Measurements from ENCODE around the gene ANKRD28. TPM values are rescaled to one million over a fixed set of nuclear protein-coding genes. Genes with fewer than 3 reads are reported as not detected.

The ANKRD28 gene
- total and polyA plus RNA-seq, 9 of the 15 experiments (the other 6 are each of a cell fraction or from before 2014, with no cell fraction given): 11.7 to 66.0 (median 36.7) TPM

DNA sequence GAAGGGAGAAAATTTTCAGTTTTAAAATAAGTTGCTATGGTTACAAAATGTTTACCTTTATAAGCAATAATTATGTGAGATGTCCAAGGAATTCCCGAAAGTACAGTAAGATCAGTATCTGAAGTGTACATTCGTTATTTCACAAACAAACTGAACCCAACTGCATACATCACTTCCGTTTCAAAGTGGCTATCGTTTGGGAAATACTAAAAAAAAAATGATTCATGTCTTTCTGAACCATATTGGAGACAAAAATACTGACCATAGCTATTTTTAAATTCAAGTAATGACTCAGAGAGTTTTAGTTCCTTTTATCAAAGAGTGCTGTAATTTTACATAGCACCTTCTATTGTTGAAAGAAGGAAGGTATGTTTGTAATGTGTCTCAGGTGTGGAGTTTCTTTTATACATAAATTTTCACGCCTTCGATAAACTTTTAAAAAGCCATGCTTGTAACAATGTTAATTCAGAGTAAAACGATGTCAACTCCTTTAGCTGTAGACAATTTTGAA lies 8.0 kb upstream of the ANKRD28 start:
- intact Hi-C loops (cut with micrococcal nuclease): no loop called here
- POLR2A ChIA-PET: interaction anchor here (0.9 to 4.4 kb wide), 2 partner anchors 9 to 136 kb away, joined by 3 to 16 read pairs; partner anchors contain the start of gene ANKRD28
- DNase-seq (ENCODE audit: extremely low read depth in 1 of 4, low spot score in 3 of 4) (peak in 2 of 4 experiments; percentile 27 to 43), ATAC-seq (no peak), FAIRE-seq (peak; percentile 40)
- Histone ChIP-seq H3K9me1 (ENCODE audit: control insufficient read depth, insufficient read depth, low read length) (no peaks in the 10 kb centered on the region), H3K27ac (ENCODE audit: extremely low read depth, low read depth, low read length) (peak overlapping the region; percentile 80; the same call in 2 of the 3 replicates), H3K4me2 (ENCODE audit: insufficient read depth, low read length) (no peak overlapping the region), H3K4me1 (replicated peaks in 1 of 2; ENCODE audit: control insufficient read depth in 2 of 2, insufficient read depth in 2 of 2, low read length in 2 of 2) (peaks cover 4 to 38% of the 10 kb centered on the region in 2 experiments; a peak in 4 of 5 replicates), H4K20me1 (replicated peaks; ENCODE audit: control insufficient read depth, insufficient read depth, low read length) (no peaks in the 10 kb centered on the region), H3K9me3 (replicated peaks; ENCODE audit: control insufficient read depth, insufficient read depth, low read depth, low read length) (no peaks in the 10 kb centered on the region), H3K9ac (ENCODE audit: insufficient read depth in 1 of 2, low read depth in 2 of 2, low read length in 2 of 2) (peak overlapping the region in 1 of 2 experiments; percentile 3; a peak in 1 of 4 replicates), H3K27me3 (ENCODE audit: control insufficient read depth in 2 of 2, insufficient read depth in 2 of 2, low read length in 2 of 2) (no peaks in the 10 kb centered on the region), H3K36me3 (ENCODE audit: control insufficient read depth, insufficient read depth, low read length) (no peaks in the 10 kb centered on the region), H3K4me3 (no peak overlapping the region), H3K79me2 (ENCODE audit: control insufficient read depth, insufficient read depth, low read length) (peaks cover 79% of the 10 kb centered on the region), H2AFZ (ENCODE audit: low read depth, low read length) (no peak overlapping the region)
- CTCF ChIA-PET (ENCODE audit: low intra/inter-chr PET ratio): no interaction called here
- in situ Hi-C loops (cut with MboI): no loop called here
- 30% methylated on average over 7 of the region's 7 CpGs for WGBS (ENCODE audit: insufficient coverage, low coverage, missing lambda C conversion rate)
- BruUV-seq (replicated peaks): no TSS peak
- TF ChIP-seq RBM39 (optimal IDR thresholded peaks at IDR 0.05; ENCODE audit: low read depth, low read length) (no peak), ATF3 (IDR thresholded peaks at IDR 0.05) (peak; percentile 65), ATF3 (CRISPR knock-in tag; conservative IDR thresholded peaks at IDR 0.05) (no peak), MEIS2 (IDR thresholded peaks at IDR 0.05; ENCODE audit: partially characterized antibody) (peak; percentile 75), MEF2A (IDR thresholded peaks at IDR 0.05; ENCODE audit: control insufficient read depth, low read depth, low read length) (peak; percentile 80), SIRT6 (IDR thresholded peaks at IDR 0.05; ENCODE audit: low read depth, low read length) (no peak), ZBTB40 (IDR thresholded peaks at IDR 0.05) (0 out of 2 replicates have a peak, but pooled peaks have one; percentile 43), ZBTB40 (CRISPR knock-in tag; IDR thresholded peaks at IDR 0.05) (no peak), EWSR1 (IDR thresholded peaks at IDR 0.05; ENCODE audit: borderline replicate concordance, low read depth, partially characterized antibody) (no peak), SMARCA4 (IDR thresholded peaks at IDR 0.05) (peak; percentile 57), SP2 (IDR thresholded peaks at IDR 0.05; ENCODE audit: extremely low read depth, low read depth, low read length, poor library complexity, severe bottlenecking) (no peak)

Measured in K562 (cell line).